Fibroblast of lung (primary cell): ENCODE measurements around the gene RFX2.

Source experiments
- CTCF ChIP-seq, 2 donors: IDR thresholded peaks in 1 of 2; conservative IDR thresholded peaks in 1 of 2; 1 replicate in 1 of 2; 2 replicates in 1 of 2; pipeline ENCODE4 v1.5.1; 2011 to 2012; ENCODE audit warnings: low read length in 2 of 2, control low read depth in 1 of 2, inconsistent platforms in 1 of 2, low read depth in 1 of 2, mild to moderate bottlenecking in 1 of 2
- EZH2 ChIP-seq: IDR thresholded peaks from 2 replicates; pipeline ENCODE4 v1.5.1; 2012; ENCODE audit warnings: low read length, control low read depth, mild to moderate bottlenecking; ENCODE audit errors: missing control alignments

DNA sequence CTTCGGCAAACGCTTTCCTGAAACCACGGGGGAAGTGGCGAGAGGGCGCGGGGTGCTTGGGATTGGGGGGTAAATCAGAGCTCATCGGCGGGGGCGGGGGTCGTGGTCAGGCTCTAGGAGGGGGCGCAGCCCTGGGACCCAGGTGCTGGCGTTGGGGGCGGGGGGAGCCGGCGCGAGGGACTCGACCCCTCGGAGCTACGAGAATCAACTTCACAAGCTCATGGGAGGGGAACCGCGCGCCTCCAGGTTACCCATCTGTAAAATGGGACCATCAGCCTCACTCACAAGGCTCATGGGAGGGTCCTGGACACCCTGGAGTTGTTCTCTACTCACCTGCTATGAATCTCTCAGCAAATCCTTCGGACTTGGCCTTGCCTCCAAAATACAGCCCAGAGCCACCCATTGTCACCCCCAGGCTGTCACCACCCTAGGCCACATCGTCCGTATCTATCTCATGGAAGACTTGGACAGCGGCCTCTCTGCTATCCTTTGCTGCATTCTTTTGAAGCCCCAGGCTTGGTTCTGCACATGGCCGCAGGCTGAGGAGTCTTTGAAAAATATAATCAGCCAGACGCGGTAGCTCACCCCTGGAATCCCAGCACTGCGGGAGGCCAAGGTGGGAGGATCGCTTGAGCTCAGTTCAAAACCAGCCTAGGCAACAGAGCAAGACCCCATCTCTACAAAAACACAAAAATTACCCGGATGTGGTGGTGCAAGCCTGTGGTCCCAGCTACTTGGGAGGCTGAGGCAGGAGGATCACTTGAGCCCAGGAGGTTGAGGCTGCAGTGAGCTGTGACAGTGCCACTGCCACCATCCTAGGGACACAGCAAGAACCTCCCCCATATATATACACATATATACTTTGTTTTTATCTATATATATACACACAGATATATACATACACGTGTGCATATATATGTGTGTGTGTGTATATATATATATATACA is 131.4 kb downstream of the RFX2 start:
- TF ChIP-seq CTCF (conservative IDR thresholded peaks at IDR 0.05 in 1 of 2, IDR thresholded peaks at IDR 0.05 in 1 of 2; ENCODE audit: low read depth in 1 of 2, low read length in 2 of 2) (no peak), EZH2 (no peak)
